Measurements from ENCODE around the gene PFN3.

The PFN3 gene

DNA sequence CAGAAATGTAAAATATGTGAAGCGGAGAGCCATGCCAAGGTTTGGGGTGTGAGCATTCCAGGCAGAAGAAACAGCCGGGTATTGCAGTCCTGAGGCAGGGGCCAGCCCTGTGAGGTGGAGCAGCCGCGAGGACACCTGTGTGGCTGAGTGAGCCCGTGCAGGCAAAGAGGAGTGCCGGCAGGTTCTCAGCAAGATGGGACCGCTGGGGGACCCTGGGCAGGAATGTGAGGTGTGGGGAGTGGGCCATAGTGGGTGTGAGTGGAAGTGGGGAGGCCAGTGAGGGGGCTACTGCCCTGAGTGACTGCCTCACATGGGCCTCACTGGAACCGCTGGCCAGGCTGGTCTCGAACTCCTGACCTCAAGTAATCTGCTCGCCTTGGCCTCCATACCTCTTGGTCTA lies 38.0 kb upstream of the PFN3 start:
- no peak for DNase-seq (ENCODE audit: low read depth in 1 of 2, low spot score in 1 of 2)

DNA sequence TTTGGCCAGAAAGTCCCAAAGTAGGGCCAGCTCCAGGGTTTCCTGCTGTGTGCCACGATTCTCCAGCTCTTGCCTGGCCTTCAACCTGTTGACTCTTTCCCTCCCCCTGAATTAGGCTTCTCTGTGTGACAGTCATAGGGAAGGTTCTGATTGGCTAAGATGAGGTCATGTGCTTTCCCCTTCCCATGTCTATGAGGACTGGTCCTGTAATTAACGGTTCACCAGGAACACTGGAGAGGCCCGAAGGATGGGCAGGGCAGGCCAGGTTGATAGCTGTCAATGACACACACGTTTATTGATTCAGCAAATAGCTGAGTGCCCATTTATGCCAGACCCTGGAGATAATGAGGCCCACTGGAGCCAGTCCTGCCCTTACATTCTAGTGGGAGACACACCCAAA lies 37.2 kb upstream of the PFN3 start:
- no peak for DNase-seq (ENCODE audit: low read depth in 1 of 2, low spot score in 1 of 2)

DNA sequence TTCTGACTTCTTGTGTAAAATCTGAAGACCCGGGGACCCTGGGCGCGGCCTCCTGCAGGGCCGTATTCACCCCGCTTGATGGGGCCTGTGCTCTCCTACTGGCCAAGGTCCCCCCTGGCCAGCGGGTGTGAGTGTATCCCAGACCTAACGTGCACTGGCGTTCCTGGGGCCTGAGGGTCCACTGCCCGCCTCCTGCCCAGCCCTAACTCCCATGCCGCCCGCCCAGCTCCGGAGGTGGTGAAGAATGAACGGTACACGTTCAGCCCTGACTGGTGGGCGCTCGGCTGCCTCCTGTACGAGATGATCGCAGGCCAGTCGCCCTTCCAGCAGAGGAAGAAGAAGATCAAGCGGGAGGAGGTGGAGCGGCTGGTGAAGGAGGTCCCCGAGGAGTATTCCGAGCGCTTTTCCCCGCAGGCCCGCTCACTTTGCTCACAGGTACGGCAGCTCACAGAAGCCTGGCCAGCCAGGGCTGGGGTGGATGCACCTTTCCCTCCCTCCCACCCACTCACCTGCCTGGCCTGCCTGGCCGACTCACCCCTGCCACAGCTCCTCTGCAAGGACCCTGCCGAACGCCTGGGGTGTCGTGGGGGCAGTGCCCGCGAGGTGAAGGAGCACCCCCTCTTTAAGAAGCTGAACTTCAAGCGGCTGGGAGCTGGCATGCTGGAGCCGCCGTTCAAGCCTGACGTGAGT lies 35.5 kb upstream of the PFN3 start:
- DNase-seq (ENCODE audit: low read depth in 1 of 2, low spot score in 1 of 2), result no peak

DNA sequence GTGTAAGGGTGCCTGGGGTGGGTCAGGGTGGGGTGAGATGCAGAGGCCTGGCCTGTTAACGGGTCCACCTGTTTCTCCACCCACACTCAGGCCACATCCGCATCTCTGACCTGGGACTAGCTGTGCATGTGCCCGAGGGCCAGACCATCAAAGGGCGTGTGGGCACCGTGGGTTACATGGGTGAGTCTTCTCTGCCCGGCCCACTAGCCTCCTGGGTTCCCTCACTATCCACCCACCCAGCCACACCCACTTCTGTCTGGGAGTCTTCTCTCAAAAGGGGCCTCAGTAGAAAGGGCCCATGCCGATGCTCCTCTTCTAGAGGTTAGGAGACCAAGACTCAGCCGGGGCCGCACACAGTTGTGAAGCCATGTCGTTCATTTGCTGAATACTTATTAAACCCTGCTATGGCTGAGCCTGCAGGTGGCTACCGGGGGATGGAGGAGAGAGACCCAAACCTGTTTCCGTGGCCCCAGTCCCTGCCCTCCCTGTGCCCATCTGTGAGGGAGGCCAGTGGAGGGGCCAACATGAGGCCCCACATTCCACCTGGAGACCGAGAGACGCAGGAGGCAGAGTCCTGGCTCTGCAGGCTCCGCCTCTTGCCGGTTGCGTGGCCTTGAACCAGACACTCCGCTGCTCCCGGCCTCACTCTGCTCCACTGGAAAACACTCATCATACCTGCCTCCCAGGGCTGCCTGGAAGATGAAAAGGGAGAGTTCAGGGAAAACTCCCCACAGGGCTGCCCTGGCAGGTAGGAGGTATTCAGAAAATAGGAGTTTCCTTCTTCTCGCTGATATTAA lies 34.7 kb upstream of the PFN3 start:
- no peak for DNase-seq (ENCODE audit: low read depth in 1 of 2, low spot score in 1 of 2)

DNA sequence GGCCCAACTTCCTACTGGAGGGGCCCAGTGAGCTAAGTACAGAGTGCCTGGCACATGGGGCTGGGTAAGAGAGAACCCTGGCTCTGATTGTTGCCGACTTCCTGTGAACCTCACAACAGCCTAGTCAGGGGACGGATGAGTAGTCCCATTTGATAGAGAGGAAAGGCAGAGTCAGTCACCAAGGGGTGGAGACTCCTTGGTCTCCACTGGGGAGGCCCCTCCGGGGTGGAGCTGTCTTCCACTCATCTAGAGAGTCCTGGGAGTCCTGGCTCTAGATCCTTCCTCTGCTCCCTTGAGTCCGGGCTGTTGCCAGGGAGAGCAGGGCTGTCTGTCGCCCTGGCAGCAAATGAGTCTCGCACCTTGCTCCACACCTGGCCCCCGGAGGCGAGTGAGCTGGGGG lies 34.0 kb upstream of the PFN3 start:
- DNase-seq (ENCODE audit: low read depth in 1 of 2, low spot score in 1 of 2), result peak in 1 of 2 donors; percentile 70

DNA sequence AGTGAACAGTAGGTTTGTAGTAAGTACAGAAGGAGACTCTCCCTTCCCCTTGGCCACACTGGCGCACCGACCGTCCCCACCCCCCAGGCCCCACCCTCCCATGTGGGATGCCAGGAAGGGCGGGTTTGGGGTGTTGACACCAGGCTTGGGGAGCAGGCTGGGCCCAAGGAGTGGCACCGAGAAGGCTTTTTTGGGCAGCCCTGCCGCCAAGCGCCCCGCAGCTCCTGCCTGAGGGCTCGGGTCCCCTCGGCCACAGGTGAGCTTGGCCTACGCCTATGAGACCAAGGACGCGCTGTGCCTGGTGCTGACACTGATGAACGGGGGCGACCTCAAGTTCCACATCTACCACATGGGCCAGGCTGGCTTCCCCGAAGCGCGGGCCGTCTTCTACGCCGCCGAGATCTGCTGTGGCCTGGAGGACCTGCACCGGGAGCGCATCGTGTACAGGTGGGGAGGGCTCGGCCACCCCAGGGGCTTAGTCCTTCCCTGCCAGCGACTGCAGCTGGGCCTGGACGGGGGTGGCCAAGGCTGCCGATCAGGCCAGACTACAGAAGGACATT lies 33.3 kb upstream of the PFN3 start:
- no peak for DNase-seq (ENCODE audit: low read depth in 1 of 2, low spot score in 1 of 2)

DNA sequence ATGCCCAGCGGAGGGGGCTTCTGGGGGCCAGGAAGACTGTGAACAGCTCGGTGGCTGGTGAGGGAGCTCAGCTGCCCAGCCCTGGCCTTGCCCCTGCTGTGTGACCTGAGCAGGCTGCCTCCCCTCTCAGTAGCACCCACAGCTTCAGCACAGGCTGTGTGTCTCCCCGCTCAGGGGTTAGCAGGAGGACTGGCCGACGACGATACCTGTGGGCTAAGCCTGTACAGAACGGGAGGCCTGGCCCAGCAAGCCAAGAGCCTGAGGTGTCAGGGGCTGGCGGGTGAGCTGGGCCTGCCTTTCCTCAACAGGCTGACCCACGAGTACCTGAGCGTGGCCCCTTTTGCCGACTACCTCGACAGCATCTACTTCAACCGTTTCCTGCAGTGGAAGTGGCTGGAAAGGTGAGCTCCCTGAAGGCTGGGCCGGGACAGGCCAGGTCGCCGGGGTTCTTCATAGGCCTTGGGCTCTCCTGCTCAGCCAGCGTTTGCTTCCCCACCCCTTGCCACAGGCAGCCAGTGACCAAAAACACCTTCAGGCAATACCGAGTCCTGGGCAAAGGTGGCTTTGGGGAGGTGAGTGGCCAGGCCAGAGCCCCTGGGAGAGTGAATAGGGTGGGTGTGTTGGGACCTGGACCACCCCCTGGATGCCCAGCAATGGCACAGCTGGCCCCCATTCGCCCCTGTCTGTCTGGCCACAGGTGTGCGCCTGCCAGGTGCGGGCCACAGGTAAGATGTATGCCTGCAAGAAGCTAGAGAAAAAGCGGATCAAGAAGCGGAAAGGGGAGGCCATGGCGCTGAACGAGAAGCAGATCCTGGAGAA lies 32.6 kb upstream of the PFN3 start:
- DNase-seq (ENCODE audit: low read depth in 1 of 2, low spot score in 1 of 2), result no peak

DNA sequence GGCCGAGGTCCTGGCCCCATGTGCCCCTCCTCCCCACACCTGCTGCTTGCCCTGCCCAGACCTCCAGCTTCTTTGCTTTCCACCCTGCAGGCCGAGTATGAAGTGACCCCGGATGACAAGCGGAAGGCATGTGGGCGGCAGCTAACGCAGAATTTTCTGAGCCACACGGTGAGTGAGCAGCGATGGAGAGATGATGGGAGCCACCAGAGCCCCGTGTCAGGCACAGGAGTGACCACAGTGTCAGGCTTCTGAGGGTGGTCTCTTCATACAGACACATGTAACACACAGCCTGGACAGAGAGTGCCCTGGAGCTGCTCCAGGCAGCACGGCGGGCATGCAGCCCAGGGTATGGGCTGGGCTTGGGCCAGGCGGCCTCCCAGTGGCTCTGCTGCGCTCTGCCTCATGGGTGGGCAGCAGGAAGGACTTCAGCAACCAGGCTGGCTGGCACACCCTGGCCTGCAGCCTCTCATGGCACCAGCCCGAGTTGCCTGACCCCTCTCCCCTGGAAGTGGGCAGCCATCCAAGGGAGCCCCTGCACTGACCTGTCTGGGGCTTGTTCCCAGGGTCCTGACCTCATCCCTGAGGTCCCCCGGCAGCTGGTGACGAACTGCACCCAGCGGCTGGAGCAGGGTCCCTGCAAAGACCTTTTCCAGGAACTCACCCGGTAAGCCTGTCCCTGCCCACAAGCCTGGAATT lies 31.8 kb upstream of the PFN3 start:
- DNase-seq (ENCODE audit: low read depth in 1 of 2, low spot score in 1 of 2), result no peak

DNA sequence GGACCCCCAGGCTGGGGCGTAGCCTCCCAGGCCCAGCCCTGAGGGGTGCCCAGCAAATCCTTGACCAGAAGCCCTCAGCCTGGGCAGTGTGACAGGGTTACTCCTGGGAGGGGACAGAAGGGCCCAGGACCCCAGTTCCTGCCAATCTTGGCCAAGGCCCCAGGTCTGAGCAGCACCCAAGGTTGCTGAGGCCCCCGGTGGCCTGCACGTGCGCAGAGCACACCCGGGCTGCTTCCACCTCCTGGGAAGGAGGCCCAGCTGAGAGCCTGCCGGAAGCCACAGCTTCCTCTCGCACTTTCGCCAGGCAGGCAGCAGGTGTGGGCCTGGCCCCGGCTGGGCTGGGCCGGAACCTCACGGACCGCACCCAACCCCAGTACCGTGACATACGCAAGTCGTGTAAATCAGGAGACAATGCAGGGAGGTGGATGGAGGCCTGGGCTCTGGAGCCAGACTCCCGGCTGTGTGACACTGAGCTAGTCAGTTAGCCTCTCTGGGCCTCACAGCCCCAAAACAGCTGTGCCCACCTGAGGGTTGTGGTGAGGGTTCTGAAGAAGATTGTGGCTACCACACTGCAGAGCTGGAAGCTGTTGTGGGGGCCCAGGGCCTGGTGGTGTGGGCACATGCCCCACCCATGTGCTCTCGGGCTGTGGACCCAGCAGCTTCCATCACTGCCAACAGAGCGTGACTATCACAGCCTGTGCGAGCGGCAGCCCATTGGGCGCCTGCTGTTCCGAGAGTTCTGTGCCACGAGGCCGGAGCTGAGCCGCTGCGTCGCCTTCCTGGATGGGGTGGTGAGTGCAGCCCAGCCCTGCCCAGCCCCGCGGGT lies 31.1 kb upstream of the PFN3 start:
- DNase-seq (ENCODE audit: low read depth in 1 of 2, low spot score in 1 of 2), result peak in 1 of 2 donors; percentile 59

DNA sequence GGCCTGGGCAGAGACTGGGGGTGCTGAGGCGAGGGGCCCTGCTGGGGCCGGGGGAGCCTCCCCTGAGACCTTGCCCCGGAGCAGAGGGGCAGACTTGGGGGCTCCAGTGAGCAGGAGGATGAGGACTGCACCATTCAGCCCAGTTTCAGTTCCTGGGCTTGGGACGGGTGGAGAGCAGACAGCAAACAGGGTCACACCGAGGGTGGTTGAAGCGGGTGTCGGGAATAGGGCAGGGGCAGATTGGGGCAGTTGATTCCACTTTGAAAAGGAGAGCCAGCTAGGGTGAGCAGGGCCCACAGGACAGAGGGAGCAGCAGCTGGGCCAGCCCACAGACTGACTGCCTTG lies 30.5 kb upstream of the PFN3 start:
- DNase-seq (ENCODE audit: low read depth in 1 of 2, low spot score in 1 of 2), result no peak

DNA sequence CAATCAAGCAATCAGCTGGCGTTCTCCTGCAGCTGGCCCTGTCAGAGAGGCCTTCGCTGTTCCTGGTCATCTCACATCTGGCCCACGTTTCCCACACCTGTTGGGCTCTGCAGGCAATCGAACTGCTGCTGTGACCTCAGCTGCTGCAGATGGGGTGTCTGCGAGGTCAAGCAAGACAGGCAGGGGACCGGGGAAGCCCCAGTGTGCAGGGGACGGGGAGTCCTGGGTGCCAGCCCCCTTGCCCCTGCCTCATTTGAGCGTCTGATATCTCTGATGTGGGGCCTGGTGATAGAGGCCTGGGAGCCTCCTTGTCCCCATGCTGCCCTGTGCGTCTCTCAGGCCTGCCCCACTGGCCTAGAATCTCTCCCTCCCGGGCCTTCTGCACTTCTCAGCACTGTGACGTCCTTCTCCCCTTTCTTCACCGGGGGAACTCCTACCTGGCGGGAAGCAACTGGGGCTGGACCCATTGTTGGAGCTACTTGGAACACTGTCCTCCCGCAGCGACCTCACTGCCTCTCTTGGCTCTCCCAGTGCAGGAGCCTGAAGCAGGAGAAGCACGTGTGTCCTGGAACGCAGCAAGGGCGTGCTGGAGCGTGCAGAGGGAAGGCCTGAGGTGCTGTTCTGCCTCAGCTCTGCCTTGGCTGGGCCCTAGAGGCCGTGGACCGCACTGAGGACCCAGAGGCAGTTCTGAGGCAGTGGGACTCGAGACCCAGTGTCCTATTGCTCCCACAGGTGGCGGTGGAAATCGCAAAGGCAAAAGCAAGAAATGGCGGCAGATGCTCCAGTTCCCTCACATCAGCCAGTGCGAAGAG lies 29.9 kb upstream of the PFN3 start:
- DNase-seq (ENCODE audit: low read depth in 1 of 2, low spot score in 1 of 2), result no peak

DNA sequence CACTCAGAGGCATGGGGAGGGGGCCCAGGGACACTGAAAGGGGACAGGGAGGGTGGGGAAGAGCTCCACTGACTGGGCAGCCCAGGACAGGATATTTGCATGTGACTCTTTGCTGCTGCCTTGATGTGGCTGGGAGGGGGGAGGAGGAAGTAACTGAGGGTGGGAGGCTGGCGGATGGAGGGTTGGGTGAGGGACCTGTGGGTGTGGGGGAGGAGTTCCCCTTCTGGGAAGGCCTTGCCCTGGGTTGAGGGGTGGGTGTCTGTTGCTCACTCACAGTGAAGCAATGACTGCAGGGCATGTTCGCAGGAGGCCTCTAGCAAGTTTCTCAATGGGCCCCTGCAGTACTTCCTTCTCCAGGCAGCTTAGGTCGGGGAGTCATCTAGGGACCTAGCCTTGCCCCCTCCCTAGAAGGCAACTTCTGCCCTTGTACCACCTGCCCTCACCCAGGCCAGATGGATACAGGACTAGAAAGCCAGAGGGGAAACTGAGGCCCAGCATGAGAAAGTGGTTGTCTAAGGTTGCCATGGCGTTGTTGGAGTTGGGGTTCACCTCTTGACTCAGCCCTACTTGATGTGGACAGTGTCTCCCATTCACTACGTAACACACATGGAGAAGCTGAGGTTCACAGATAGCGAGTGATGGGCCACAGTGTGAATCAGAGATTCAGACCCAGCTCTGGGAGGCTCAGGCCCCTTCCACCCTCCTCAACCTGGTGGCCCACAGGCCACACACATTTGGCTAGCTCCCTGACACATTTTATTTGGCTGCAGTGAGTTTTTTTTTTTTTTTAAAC lies 29.0 kb upstream of the PFN3 start:
- peak; percentile 63 to 84 for DNase-seq (ENCODE audit: low read depth in 1 of 2, low spot score in 1 of 2)

DNA sequence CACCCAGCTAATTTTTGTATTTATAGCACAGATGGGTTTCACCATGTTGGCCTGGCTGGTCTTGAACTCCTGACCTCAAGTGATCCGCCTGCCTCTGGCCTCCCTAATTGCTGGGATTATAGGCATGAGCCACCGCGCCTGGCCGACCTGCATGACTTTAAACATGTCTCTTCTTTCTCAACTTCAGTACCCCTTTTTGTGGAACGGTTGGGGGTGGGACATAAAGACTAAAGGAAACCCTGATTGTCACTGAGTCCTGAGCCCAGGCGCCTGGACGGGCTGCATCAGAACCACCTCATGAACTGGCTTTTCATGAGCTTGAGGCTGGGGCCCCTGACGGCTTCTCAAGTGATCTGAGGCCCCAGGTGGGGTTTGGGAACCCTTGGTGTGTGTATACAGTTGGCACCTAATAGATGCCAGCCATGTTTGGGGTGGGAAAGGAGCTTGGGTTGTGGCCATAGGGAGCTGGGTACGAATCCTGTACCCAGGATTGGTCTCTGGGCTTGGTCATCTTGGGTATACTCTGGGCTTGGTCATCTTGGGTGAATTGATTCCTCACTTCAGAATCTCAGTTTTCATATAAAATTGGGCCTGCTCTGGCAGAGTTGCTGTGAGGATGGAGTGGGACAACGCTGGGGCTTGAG lies 28.2 kb upstream of the PFN3 start:
- DNase-seq (ENCODE audit: low read depth in 1 of 2, low spot score in 1 of 2), result no peak

DNA sequence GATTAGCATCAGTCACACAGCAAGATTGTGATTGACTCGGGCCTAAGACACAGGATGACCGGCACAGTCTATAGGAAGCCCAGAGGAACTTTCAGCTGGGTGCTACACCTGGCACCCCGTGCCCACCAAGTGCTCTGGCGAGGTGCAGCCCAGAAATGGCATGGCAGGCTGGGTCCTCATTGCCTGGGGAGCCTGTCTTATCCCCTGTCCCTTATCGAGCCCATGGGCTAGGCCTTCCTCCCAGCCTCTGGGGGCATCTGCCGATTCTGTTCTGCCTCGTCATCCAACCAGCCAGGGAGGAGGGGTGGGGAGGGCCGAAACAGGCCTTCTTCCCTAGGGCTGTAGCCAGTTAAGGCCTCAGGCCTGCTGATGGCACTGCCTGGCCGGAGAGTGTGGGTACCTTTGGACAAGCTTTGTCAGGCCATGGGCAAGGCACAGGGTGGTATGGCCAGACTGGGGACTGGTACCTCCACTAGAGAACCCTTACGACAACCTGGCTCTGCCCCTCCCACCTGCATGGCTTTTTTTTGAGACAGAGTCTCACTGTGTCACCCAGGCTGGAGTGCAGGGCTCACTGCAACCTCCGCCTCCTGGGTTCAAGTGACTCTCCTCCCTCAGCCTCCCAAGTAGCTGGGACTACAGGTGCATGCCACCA lies 27.6 kb upstream of the PFN3 start:
- DNase-seq (ENCODE audit: low read depth in 1 of 2, low spot score in 1 of 2), result no peak

DNA sequence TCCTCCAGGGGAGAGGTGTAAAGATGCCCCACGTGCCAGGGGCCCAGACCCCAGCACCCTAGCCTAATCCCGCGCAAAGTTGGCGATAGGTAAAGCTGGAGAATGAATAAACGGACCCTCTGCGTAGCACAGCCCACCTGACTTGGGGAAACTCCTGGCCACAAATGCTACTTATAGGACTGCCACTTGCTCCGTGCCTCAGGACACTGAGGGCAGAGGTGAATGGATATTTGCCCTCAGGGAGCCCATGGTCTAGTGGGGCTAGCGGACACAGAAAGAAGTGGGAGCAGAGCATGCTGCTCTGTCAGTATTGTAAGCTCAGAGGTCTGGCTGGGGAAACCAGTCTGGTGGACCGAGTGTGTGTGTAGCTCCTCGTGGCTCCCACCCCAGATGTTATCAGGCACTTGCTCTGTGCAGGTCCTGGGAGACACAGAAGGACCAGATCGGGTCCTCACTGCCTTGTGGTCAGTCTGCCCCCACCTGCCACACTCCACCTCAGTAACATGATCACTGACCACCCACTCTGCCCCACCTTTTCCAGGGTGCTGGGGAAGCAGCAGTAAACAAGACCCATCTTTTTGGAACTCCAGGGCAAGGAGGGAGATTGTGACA lies 26.9 kb upstream of the PFN3 start:
- no peak for DNase-seq (ENCODE audit: low read depth in 1 of 2, low spot score in 1 of 2)

DNA sequence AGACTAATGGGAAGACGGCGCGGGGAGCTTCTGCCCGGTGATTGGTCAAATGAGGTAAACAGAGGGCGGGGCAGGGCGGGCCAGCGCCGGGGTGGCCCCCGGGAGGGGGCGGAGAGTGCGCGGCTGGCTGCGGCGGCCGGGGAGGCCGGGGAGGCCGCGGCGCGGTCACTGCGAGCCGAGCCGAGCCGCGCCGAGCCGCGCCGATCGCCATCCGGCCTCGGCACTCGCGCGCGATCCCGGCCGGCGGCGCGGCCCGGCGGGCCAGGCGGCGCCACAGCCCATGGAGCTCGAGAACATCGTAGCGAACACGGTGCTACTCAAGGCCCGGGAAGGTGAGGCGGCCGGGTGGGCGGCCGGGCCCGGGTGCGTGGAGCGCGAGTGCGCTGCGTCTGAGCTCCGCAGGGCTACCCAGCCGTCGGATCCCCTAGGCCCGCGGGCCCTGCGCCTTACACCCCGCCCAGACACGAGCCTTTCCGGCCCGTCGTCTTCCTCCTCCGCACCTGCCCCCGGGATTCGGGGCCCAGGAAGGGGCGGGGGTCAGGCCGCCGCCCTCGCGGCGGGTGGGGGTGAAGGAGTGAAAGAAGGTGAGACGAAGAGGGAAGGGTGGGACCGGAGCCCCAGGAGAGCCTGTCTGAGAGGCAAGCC lies 26.2 kb upstream of the PFN3 start, which contains the start of gene GRK6:
GRK6 (plus strand) TSS at position 111 of the 645 bp plus-strand sequence; CDS start at position 281, 170 bp downstream.
- DNase-seq (ENCODE audit: low read depth in 1 of 2, low spot score in 1 of 2), result peak in 1 of 2 donors; percentile 52
